Uterus (tissue), 4 donors: ENCODE data around the gene MSMP. TPM values are rescaled to one million over a fixed set of nuclear protein-coding genes. Genes with fewer than 3 reads are reported as not detected.

Experiments used
- DNase-seq, 2 donors: peaks; one replicate each; pipeline ENCODE4 v3.0.0-alpha.2; 2019 to 2020
- H3K27ac ChIP-seq, 2 donors: fragments of 200-600 bp; sonication (generic); 1 replicate in 1 of 2; 2 replicates in 1 of 2; pipeline ENCODE4 v1.5.1; 2016 to 2018
- H3K27me3 ChIP-seq, 2 donors: fragments of 200-600 bp; sonication (generic); one replicate each; pipeline ENCODE4 v1.5.1; 2018 to 2019; ENCODE audit warnings: control low read depth in 1 of 2
- H3K36me3 ChIP-seq, 2 donors: fragments of 200-600 bp; sonication (generic); one replicate each; pipeline ENCODE4 v1.5.1; 2019; ENCODE audit warnings: control low read depth in 1 of 2
- H3K4me1 ChIP-seq, 2 donors: fragments of 200-600 bp; sonication (generic); one replicate each; pipeline ENCODE4 v1.5.1; 2018 to 2019; ENCODE audit warnings: control low read depth in 1 of 2
- H3K4me3 ChIP-seq, 2 donors: fragments of 200-600 bp; sonication (generic); 1 replicate in 1 of 2; 2 replicates in 1 of 2; pipeline ENCODE4 v1.5.1; 2018 to 2019; ENCODE audit warnings: mild to moderate bottlenecking in 1 of 2
- H3K9me3 ChIP-seq, 2 donors: fragments of 200-600 bp; sonication (generic); one replicate each; pipeline ENCODE4 v1.5.1; 2019; ENCODE audit warnings: control low read depth in 1 of 2
- POLR2A ChIP-seq, 2 donors: fragments of 450-650 bp; IDR thresholded peaks; one replicate each; pipeline ENCODE4 v1.6.1; 2016; ENCODE audit warnings: antibody characterized with exemption in 2 of 2, mild to moderate bottlenecking in 1 of 2, moderate library complexity in 1 of 2
- intact Hi-C: fragments of 100-400 bp; cut with DNase I; formaldehyde crosslinking; loops from one replicate; pipeline ENCODE4 v1.15.1; 2023; ENCODE audit warnings: low total_unique reads
- total RNA-seq, 4 donors: library from RNA; depleted of rRNA in 3 of 4; stranded (reverse); fragments of >200 nt in 3 of 4; gene quantifications; one replicate each; pipeline versions ENCODE4 v1.1.0 to v1.2.4, GENCODE V29; 2014 to 2023
- TF ChIP-seq, protein P1 (sequence below), 4 experiments: fragments of 200-600 bp in 2 of 4; fragments of 450-650 bp in 2 of 4; sonication (generic) in 2 of 4; IDR thresholded peaks; one replicate each; pipeline ENCODE4 v1.5.1; 2016 to 2019; ENCODE audit warnings: antibody characterized with exemption in 4 of 4, mild to moderate bottlenecking in 2 of 4, moderate library complexity in 1 of 4
- donor health status: DM: yes; HTN: yes; CAD: no.

MSMP gene
- total RNA-seq, 4 donors from 2014 or later = not detected

DNA sequence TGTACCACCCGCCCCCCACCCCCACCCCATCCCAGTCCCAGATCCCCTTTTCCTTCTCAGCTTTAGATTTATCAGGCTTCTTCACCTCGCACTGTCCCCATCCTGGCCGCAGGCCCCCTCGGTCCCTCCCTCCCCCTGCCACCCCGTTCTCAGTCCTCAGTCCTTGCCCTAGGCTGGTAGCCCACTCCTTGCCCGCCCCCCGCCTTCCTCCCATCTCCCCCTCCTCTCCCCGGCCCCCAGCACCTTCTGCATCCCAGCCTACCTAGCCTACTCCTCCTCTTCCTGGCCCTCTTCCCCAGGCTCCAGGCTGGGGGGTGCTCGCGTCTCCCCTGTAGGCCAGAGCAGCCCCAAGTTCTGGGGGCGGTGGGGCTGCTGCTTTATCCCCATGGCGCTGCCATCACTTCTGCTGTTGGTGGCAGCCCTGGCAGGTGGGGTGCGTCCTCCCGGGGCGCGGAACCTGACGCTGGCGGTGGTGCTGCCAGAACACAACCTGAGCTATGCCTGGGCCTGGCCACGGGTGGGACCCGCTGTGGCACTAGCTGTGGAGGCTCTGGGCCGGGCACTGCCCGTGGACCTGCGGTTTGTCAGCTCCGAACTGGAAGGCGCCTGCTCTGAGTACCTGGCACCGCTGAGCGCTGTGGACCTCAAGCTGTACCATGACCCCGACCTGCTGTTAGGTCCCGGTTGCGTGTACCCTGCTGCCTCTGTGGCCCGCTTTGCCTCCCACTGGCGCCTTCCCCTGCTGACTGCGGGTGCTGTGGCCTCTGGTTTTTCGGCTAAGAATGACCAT lies 38.1 kb upstream of the MSMP start:
- DNase-seq = peak in 1 of 2 donors; percentile 30
- Histone ChIP-seq H3K27me3 (no peaks in the 10 kb centered on the region), H3K27ac (peak overlapping the region; percentile 81 to 91), H3K36me3 (no peaks in the 10 kb centered on the region), H3K9me3 (no peaks in the 10 kb centered on the region), H3K4me1 (peaks cover 12 to 22% of the 10 kb centered on the region in 2 donors), H3K4me3 (peak overlapping the region; percentile 47 to 63)
- intact Hi-C loops = loop anchor here (5.0 kb wide), 1 partner anchor 90 kb away; no protein-coding TSS in a partner anchor
- no peak for TF ChIP-seq POLR2A (IDR thresholded peaks at IDR 0.05)
- TF ChIP-seq, protein P1, sequence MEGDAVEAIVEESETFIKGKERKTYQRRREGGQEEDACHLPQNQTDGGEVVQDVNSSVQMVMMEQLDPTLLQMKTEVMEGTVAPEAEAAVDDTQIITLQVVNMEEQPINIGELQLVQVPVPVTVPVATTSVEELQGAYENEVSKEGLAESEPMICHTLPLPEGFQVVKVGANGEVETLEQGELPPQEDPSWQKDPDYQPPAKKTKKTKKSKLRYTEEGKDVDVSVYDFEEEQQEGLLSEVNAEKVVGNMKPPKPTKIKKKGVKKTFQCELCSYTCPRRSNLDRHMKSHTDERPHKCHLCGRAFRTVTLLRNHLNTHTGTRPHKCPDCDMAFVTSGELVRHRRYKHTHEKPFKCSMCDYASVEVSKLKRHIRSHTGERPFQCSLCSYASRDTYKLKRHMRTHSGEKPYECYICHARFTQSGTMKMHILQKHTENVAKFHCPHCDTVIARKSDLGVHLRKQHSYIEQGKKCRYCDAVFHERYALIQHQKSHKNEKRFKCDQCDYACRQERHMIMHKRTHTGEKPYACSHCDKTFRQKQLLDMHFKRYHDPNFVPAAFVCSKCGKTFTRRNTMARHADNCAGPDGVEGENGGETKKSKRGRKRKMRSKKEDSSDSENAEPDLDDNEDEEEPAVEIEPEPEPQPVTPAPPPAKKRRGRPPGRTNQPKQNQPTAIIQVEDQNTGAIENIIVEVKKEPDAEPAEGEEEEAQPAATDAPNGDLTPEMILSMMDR (IDR thresholded peaks at IDR 0.05) = no peak

DNA sequence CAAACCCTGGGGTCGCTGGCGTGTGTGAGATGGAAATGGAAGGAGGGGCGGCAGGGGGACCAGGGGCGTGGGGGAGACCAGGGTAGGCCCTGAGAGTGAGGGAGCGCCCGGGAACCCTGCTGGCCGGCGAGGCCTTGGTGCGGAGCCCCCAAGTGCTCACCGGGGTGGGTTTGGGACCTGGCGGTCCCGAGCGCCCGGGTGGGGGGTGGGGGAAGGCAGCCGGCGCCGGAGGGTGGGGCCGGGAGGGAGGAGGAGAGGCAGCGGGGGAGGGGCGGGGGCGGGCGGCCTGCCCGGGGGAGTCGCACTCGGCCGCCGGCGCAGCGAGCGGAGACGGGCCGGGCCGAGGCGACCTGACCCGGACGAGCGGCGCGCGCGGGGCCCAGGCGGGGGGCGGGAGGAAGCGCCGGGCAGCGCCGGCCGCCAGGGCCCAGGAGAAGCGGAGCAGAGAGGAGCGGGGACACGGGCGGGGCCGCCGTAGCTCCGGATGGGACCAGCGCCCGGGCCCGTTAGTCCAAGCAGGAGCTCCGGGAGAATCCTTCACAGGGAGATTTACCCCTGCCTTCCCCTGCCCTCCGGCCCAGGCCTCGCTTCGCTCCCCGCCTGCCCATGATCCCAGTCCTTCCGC lies 37.3 kb upstream of the MSMP start, which contains the start of gene NPR2:
NPR2 (plus strand) TSS at position 295 of the 625 bp plus-strand sequence. CDS start 818 bp downstream, outside the sequence.
- H3K4me1 ChIP-seq = peaks cover 12 to 22% of the 10 kb centered on the region in 2 donors
- peak within 1 kb of the TSS; percentile 81 to 91 for H3K27ac ChIP-seq
- H3K27me3 ChIP-seq = no peaks in the 10 kb centered on the region
- peak within 1 kb of the TSS; percentile 47 to 63 for H3K4me3 ChIP-seq
- peak in 1 of 2 donors; percentile 46 for TF ChIP-seq POLR2A (IDR thresholded peaks at IDR 0.05)
- TF ChIP-seq, protein P1 (IDR thresholded peaks at IDR 0.05) = peak in 1 of 4 experiments; percentile 29
- intact Hi-C loops = loop anchor here (5.0 kb wide), 1 partner anchor 91 kb away; no protein-coding TSS in a partner anchor
- DNase-seq = peak; percentile 49 to 67
- H3K9me3 ChIP-seq = no peaks in the 10 kb centered on the region
- no peaks in the 10 kb centered on the region for H3K36me3 ChIP-seq

DNA sequence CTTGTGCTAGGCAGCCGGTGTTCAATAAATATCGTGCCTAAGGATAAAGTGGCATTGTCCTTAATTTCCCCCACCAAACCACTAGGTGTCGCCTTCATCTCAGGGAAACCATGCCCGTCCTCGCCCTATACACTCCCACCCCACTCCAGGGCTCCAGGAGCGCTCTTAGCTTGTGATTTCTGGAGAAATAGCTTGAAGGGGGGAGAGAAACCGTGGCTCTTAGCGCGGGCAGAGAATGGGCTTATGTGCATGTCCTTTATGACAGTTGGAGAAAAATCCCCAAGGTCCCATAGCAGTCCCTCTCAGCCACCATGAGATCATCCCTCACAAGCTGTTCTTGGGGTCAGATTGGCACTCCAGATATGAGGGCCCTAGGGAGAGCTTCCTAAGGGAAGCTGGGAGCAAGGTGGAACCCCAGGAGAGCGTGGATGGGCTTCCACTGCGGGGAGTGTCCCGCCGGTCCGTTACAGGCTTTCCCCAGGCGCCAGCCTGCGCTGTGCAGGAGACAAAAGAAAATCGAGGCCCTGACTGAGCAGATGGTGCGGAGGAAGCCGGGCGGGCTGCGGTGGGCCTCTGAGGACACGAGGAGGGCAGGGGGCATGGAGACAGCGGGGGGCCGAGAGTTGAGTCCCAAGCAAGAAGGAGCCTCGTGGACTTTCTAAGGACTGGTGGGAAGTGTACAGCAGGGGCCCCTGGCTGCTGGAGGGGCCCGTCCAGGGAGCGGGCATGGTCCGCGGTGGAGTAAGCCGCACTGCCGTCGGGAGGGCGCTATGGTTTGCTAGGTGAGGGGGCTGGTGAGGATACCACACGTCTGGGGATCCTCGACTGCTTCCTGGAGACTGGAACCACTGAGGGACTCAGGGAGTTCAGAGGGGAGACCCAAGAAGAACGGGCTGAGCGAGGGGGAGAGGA lies 36.6 kb upstream of the MSMP start:
- peaks cover 12 to 22% of the 10 kb centered on the region in 2 donors for H3K4me1 ChIP-seq
- no peaks in the 10 kb centered on the region for H3K27me3 ChIP-seq
- H3K9me3 ChIP-seq = no peaks in the 10 kb centered on the region
- peak overlapping the region; percentile 47 to 63 for H3K4me3 ChIP-seq
- TF ChIP-seq, protein P1 (IDR thresholded peaks at IDR 0.05) = peak; percentile 85 to 93 (median 88)
- no peak for TF ChIP-seq POLR2A (IDR thresholded peaks at IDR 0.05)
- H3K27ac ChIP-seq = peak overlapping the region; percentile 81 to 91
- intact Hi-C loops = loop anchor here (5.0 kb wide), 1 partner anchor 92 kb away; no protein-coding TSS in a partner anchor
- DNase-seq = peak; percentile 77 to 86
- H3K36me3 ChIP-seq = no peaks in the 10 kb centered on the region

- Histone ChIP-seq H3K27ac (peak overlapping the region in 1 of 2 donors; percentile 91), H3K4me3 (no peak overlapping the region), H3K4me1 (peaks cover 12 to 22% of the 10 kb centered on the region in 2 donors), H3K36me3 (no peaks in the 10 kb centered on the region), H3K27me3 (no peaks in the 10 kb centered on the region), H3K9me3 (no peaks in the 10 kb centered on the region)
- intact Hi-C loops = loop anchor here (5.0 kb wide), 1 partner anchor 92 kb away; no protein-coding TSS in a partner anchor
- DNase-seq = no peak
- TF ChIP-seq POLR2A (IDR thresholded peaks at IDR 0.05) = no peak
- TF ChIP-seq, protein P1 (IDR thresholded peaks at IDR 0.05) = no peak
Measured at GRCh38 chr9:35790025-35790384, 35.9 kb upstream of the MSMP start.
